K562 (cell line): ENCODE data around the gene EXOC6. TPM values are rescaled to one million over a fixed set of nuclear protein-coding genes. Genes with fewer than 3 reads are reported as not detected.

Experiments used
- ATAC-seq: fragments of 200-7000 bp; cut with Tn5 transposase; 3 replicates; pipeline ENCODE4 v1.9.1; 2020; ENCODE audit warnings: moderate library complexity
- BruUV-seq: library from RNA; stranded (reverse); fragments of 400-500 nt; replicated peaks from 2 replicates; lab custom pipeline; 2021; lab: Mats Ljungman, UMichigan
- CTCF ChIA-PET: fragments of 300-600 bp; formaldehyde crosslinking; extraction: SDS; loops from one replicate; lab custom pipeline; 2021; ENCODE audit warnings: low intra/inter-chr PET ratio; lab: Yijun Ruan, JAX
- POLR2A ChIA-PET: fragments of 300-600, 350-650 bp; sonication (Branson Sonifier 250); formaldehyde crosslinking; extraction: SDS; loops from one replicate; lab custom pipeline; 2021; ENCODE audit warnings: antibody characterized with exemption, inconsistent platforms; lab: Yijun Ruan, JAX
- DNase-seq, 4 experiments: peaks; one replicate each; pipeline versions ENCODE4 v3.0.0 to v3.0.0-alpha.2; 2011 to 2018; ENCODE audit warnings: low spot score in 3 of 4, mixed read lengths in 3 of 4; ENCODE audit errors: extremely low read depth in 1 of 4
- FAIRE-seq: peaks from 2 replicates; lab custom pipeline; 2011; peaks lifted over from hg19 to GRCh38; lab: Jason Lieb, UNC
- H2AFZ ChIP-seq: 2 replicates; pipeline ENCODE4 v1.6.0; 2011; ENCODE audit warnings: low read depth, low read length, control low read depth, inconsistent platforms
- H3K27ac ChIP-seq: fragments of 200-600 bp; 3 replicates; pipeline ENCODE4 v1.8.0; 2011; ENCODE audit warnings: low read depth, mild to moderate bottlenecking, control low read depth, inconsistent platforms, low read length, moderate library complexity, mixed read lengths; ENCODE audit errors: extremely low read depth
- H3K27me3 ChIP-seq, 2 experiments: fragments of 300-600 bp in 1 of 2; 2 replicates in 1 of 2; 3 replicates in 1 of 2; pipeline versions ENCODE4 v1.6.0 to v1.8.0; 2011; ENCODE audit warnings: inconsistent platforms in 2 of 2, low read length in 2 of 2, mild to moderate bottlenecking in 1 of 2, mixed read lengths in 1 of 2, moderate library complexity in 1 of 2; ENCODE audit not compliant: control insufficient read depth in 2 of 2, insufficient read depth in 2 of 2
- H3K36me3 ChIP-seq: fragments of 300-600 bp; 3 replicates; pipeline ENCODE4 v1.8.0; 2011; ENCODE audit warnings: mild to moderate bottlenecking, low read length, inconsistent platforms; ENCODE audit not compliant: control insufficient read depth, insufficient read depth
- H3K4me1 ChIP-seq, 2 experiments: fragments of 200-600 bp in 1 of 2; replicated peaks in 1 of 2; 2 replicates in 1 of 2; 3 replicates in 1 of 2; pipeline versions ENCODE4 v1.5.1 to v1.8.0; 2011; ENCODE audit warnings: inconsistent platforms in 2 of 2, low read length in 2 of 2, mild to moderate bottlenecking in 1 of 2, mixed read lengths in 1 of 2, moderate library complexity in 1 of 2; ENCODE audit not compliant: control insufficient read depth in 2 of 2, insufficient read depth in 2 of 2
- H3K4me2 ChIP-seq: 2 replicates; pipeline ENCODE4 v1.6.1; 2011; ENCODE audit warnings: low read length, control low read depth, inconsistent platforms, mixed read lengths; ENCODE audit not compliant: insufficient read depth
- H3K4me3 ChIP-seq: fragments of 200-600 bp; sonication (generic), shearing (Covaris generic); 2 replicates; pipeline ENCODE4 v1.5.1; 2016; ENCODE audit warnings: control low read depth, inconsistent platforms
- H3K79me2 ChIP-seq: fragments of 200-600 bp; 3 replicates; pipeline ENCODE4 v1.8.0; 2011; ENCODE audit warnings: low read length, inconsistent platforms; ENCODE audit not compliant: control insufficient read depth, insufficient read depth
- H3K9ac ChIP-seq, 2 experiments: 2 replicates each; pipeline versions ENCODE4 v1.6.0 to v1.6.1; 2011; ENCODE audit warnings: low read depth in 2 of 2, low read length in 2 of 2, control low read depth in 1 of 2, inconsistent platforms in 1 of 2, mild to moderate bottlenecking in 1 of 2, mixed read lengths in 1 of 2; ENCODE audit not compliant: insufficient read depth in 1 of 2
- H3K9me1 ChIP-seq: one replicate; pipeline ENCODE4 v1.6.0; 2011; ENCODE audit warnings: inconsistent platforms, mild to moderate bottlenecking, low read length, moderate library complexity; ENCODE audit not compliant: control insufficient read depth, insufficient read depth
- H3K9me3 ChIP-seq: replicated peaks from 2 replicates; pipeline ENCODE4 v1.5.1; 2011; ENCODE audit warnings: low read depth, low read length, inconsistent platforms; ENCODE audit not compliant: control insufficient read depth, insufficient read depth
- H4K20me1 ChIP-seq: replicated peaks from 2 replicates; pipeline ENCODE4 v1.6.1; 2011; ENCODE audit warnings: low read length, inconsistent platforms, mixed read lengths; ENCODE audit not compliant: control insufficient read depth, insufficient read depth
- ARNT ChIP-seq, 2 experiments: fragments of 450-650 bp; IDR thresholded peaks; 2 replicates each; pipeline ENCODE4 v1.6.1; 2016; ENCODE audit warnings: mild to moderate bottlenecking in 1 of 2
- CREB3L1 ChIP-seq: fragments of 450-650 bp; IDR thresholded peaks from 2 replicates; pipeline ENCODE4 v1.6.1; 2014; ENCODE audit warnings: low read depth, mild to moderate bottlenecking, moderate library complexity, borderline replicate concordance
- HNRNPLL ChIP-seq: fragments of 200-400 bp; formaldehyde crosslinking; IDR thresholded peaks from 2 replicates; pipeline ENCODE4 v1.6.1; 2017; ENCODE audit warnings: low read length, low read depth, mild to moderate bottlenecking; ENCODE audit not compliant: poor library complexity, severe bottlenecking
- MCM2 ChIP-seq: fragments of 450-650 bp; IDR thresholded peaks from 2 replicates; pipeline ENCODE4 v1.6.1; 2017; ENCODE audit warnings: low read depth, mild to moderate bottlenecking
- MTA2 ChIP-seq: fragments of 450-650 bp; IDR thresholded peaks from 2 replicates; pipeline ENCODE4 v1.6.1; 2016; ENCODE audit warnings: low read depth
- SIN3A ChIP-seq, 2 experiments: fragments of 150-350 bp in 1 of 2; IDR thresholded peaks; 2 replicates each; pipeline ENCODE4 v1.6.1; 2011 to 2016; ENCODE audit warnings: borderline replicate concordance in 2 of 2, low read depth in 2 of 2, low read length in 2 of 2, mild to moderate bottlenecking in 2 of 2, moderate library complexity in 2 of 2; ENCODE audit not compliant: control insufficient read depth in 1 of 2
- SMAD2 ChIP-seq: fragments of 150-350 bp; IDR thresholded peaks from 2 replicates; pipeline ENCODE4 v1.6.1; 2014; ENCODE audit warnings: low read depth, mild to moderate bottlenecking, low read length
- SMAD3 ChIP-seq: fragments of 450-650 bp; formaldehyde crosslinking; conservative IDR thresholded peaks from 2 replicates; pipeline ENCODE4 v1.4.0; 2020; ENCODE audit warnings: mild to moderate bottlenecking
- SNRNP70 ChIP-seq: fragments of 200-400 bp; formaldehyde crosslinking; optimal IDR thresholded peaks from 2 replicates; pipeline ENCODE3; 2017; ENCODE audit warnings: low read depth, low read length
- TCF7 ChIP-seq: sonication (generic); IDR thresholded peaks from 2 replicates; pipeline ENCODE4 v1.6.1; 2016; ENCODE audit warnings: antibody characterized with exemption, borderline replicate concordance
- ZNF639 ChIP-seq, 2 experiments: fragments of 200-800 bp in 1 of 2; sonication (Bioruptor generic) in 1 of 2; sonication (generic) in 1 of 2; formaldehyde crosslinking in 1 of 2; IDR thresholded peaks in 1 of 2; conservative IDR thresholded peaks in 1 of 2; 2 replicates each; pipeline versions ENCODE4 v1.5.0 to v1.6.1; 2016 to 2020; ENCODE audit warnings: missing compliant biosample characterization in 1 of 2, missing genetic modification characterization in 1 of 2, missing genetic modification reagents in 1 of 2
- WGBS: fragments of 100-300 bp; shearing (Covaris generic); methylation state at CpG from one replicate; pipeline ENCODE4 v1.1.6; 2016; ENCODE audit warnings: low coverage, mixed read lengths; ENCODE audit not compliant: insufficient coverage; ENCODE audit errors: missing lambda C conversion rate; 5-methylcytosine and 5-hydroxymethylcytosine counted together
- in situ Hi-C: fragments of 300-500 bp; cut with MboI; formaldehyde crosslinking; loops from 4 replicates; pipeline ENCODE4 v1.15.0; 2018; ENCODE audit warnings: inconsistent platforms, mixed read lengths
- intact Hi-C: fragments of 100-400 bp; cut with micrococcal nuclease; formaldehyde crosslinking; loops from 2 replicates; pipeline ENCODE4 v1.14.2; 2022
- polyA plus RNA-seq, 8 experiments: library from polyadenylated mRNA; depleted of rRNA in 4 of 8; stranded (reverse) in 5 of 8; unstranded in 3 of 8; fragments of >200 nt; fragmentation: Nextera tagmentation in 2 of 8; fragmentation: Illumina TruSeq in 1 of 8; extraction: Ambion mirVana in 2 of 8; extraction: Trizol in 1 of 8; gene quantifications; 2 replicates each; pipeline versions ENCODE4 v1.2.1 to v1.2.3, GENCODE V29; 2011 to 2014; ENCODE audit warnings: inconsistent platforms in 1 of 8, missing spikeins in 1 of 8
- total RNA-seq, 7 experiments: library from RNA; depleted of rRNA in 6 of 7; stranded (reverse); fragments of >200 nt in 6 of 7; fragmentation: Illumina TruSeq in 2 of 7; extraction: Trizol in 2 of 7; gene quantifications; 2 replicates each; pipeline versions ENCODE4 v1.2.1 to v1.2.3, GENCODE V29; 2011 to 2021; ENCODE audit warnings: low replicate concordance in 1 of 7

EXOC6 gene
- total and polyA plus RNA-seq, 9 of the 15 experiments (the other 6 are each of a cell fraction or from before 2014, with no cell fraction given): 13.9 to 42.8 (median 24.9) TPM

GRCh38 chr10:92826061-92826460, 22.3 kb upstream of the EXOC6 start:
- CTCF ChIA-PET: no interaction called here
- no peaks in the 10 kb centered on the region for H4K20me1 ChIP-seq
- 68% methylated on average over 5 of the region's 5 CpGs for WGBS
- no peaks in the 10 kb centered on the region for H3K36me3 ChIP-seq
- peak overlapping the region in 1 of 2 experiments; percentile 42; a peak in 1 of 4 replicates for H3K9ac ChIP-seq
- H2AFZ ChIP-seq: peak overlapping the region; percentile 83
- ATAC-seq: no peak
- no TSS peak for BruUV-seq
- no peak for DNase-seq
- no peak for FAIRE-seq
- H3K9me3 ChIP-seq: peaks cover 11% of the 10 kb centered on the region
- H3K79me2 ChIP-seq: peaks cover 11% of the 10 kb centered on the region
- H3K4me1 ChIP-seq: peaks cover 0 to 21% of the 10 kb centered on the region in 2 experiments; a peak in 3 of 5 replicates
- peak overlapping the region; percentile 53; the same call in 1 of the 3 replicates for H3K27ac ChIP-seq
- POLR2A ChIA-PET: no interaction called here
- H3K4me3 ChIP-seq: no peak overlapping the region
- intact Hi-C loops: no loop called here
- H3K27me3 ChIP-seq: no peaks in the 10 kb centered on the region
- in situ Hi-C loops: no loop called here
- no peaks in the 10 kb centered on the region for H3K9me1 ChIP-seq
- no peak for TF ChIP-seq MTA2
- TF ChIP-seq SIN3A (IDR thresholded peaks at IDR 0.05; ENCODE audit: borderline replicate concordance in 2 of 2, control insufficient read depth in 1 of 2, low read depth in 2 of 2, low read length in 2 of 2): no peak
- TF ChIP-seq SNRNP70: no peak
- no peak for TF ChIP-seq TCF7
- no peak for TF ChIP-seq SMAD3 (CRISPR knock-in tag)
- no peak for TF ChIP-seq HNRNPLL
- no peak for TF ChIP-seq ARNT (IDR thresholded peaks at IDR 0.05)
- no peak overlapping the region for H3K4me2 ChIP-seq

GRCh38 chr10:92826504-92826903, 21.8 kb upstream of the EXOC6 start:
- DNase-seq (no peak), FAIRE-seq (no peak), ATAC-seq (no peak)
- no peaks in the 10 kb centered on the region for H3K27me3 ChIP-seq
- no TSS peak for BruUV-seq
- no peak overlapping the region for H3K27ac ChIP-seq
- H3K9ac ChIP-seq: no peak overlapping the region
- peak overlapping the region; percentile 67 for H2AFZ ChIP-seq
- no peak overlapping the region for H3K4me3 ChIP-seq
- in situ Hi-C loops (no loop called here), intact Hi-C loops (no loop called here)
- ChIA-PET CTCF (no interaction called here), POLR2A (no interaction called here)
- H3K4me1 ChIP-seq: peaks cover 0 to 20% of the 10 kb centered on the region in 2 experiments; a peak in 3 of 5 replicates
- no peaks in the 10 kb centered on the region for H3K36me3 ChIP-seq
- H4K20me1 ChIP-seq: no peaks in the 10 kb centered on the region
- TF ChIP-seq SMAD2 (no peak), ZNF639 (CRISPR knock-in tag; conservative IDR thresholded peaks at IDR 0.05 in 1 of 2, IDR thresholded peaks at IDR 0.05 in 1 of 2) (no peak), CREB3L1 (0 out of 2 replicates have a peak, but pooled peaks have one; percentile 36), MCM2 (no peak)
- TF ChIP-seq, all 486 proteins: peak for 1
- peaks cover 7% of the 10 kb centered on the region for H3K9me3 ChIP-seq
- peaks cover 14% of the 10 kb centered on the region for H3K79me2 ChIP-seq
- H3K4me2 ChIP-seq: no peak overlapping the region
- no peaks in the 10 kb centered on the region for H3K9me1 ChIP-seq
